SK-N-SH (cell line): ENCODE data around the gene ASXL2. TPM values are rescaled to one million over a fixed set of nuclear protein-coding genes. Genes with fewer than 3 reads are reported as not detected.
A peak's percentile ranks its signal among the peaks of the same experiment; 100 is the strongest.

Experiments used
- CTCF ChIA-PET: fragments of 300-600, 350-600 bp; formaldehyde crosslinking; extraction: SDS; loops from one replicate; lab custom pipeline; 2021; lab: Yijun Ruan, JAX
- POLR2A ChIA-PET: fragments of 350-600 bp; sonication (Branson Sonifier 250); formaldehyde crosslinking; extraction: SDS; loops from one replicate; lab custom pipeline; 2020; ENCODE audit warnings: antibody characterized with exemption, inconsistent platforms; lab: Yijun Ruan, JAX
- DNase-seq: peaks from one replicate; pipeline ENCODE4 v3.0.0; 2012
- H2AFZ ChIP-seq: fragments of 200-600 bp; sonication (generic); 2 replicates; pipeline ENCODE4 v1.8.1; 2016; ENCODE audit warnings: antibody characterized with exemption, mild to moderate bottlenecking, low read depth
- H3F3A ChIP-seq: fragments of 200-600 bp; sonication (generic); replicated peaks from 2 replicates; pipeline ENCODE3; 2016; ENCODE audit warnings: antibody characterized with exemption, mild to moderate bottlenecking; ENCODE audit not compliant: insufficient read depth
- H3K27ac ChIP-seq, 2 experiments: fragments of 200-500 bp in 1 of 2; fragments of 200-600 bp in 1 of 2; sonication (Bioruptor generic) in 1 of 2; sonication (generic), shearing (Covaris generic) in 1 of 2; 2 replicates each; pipeline versions ENCODE4 v1.5.1 to v1.6.1; 2014 to 2016; ENCODE audit warnings: low read depth in 2 of 2, inconsistent platforms in 1 of 2, low read length in 1 of 2, mild to moderate bottlenecking in 1 of 2, mixed read lengths in 1 of 2
- H3K27me3 ChIP-seq: fragments of 200-600 bp; sonication (generic), shearing (Covaris generic); 2 replicates; pipeline ENCODE4 v1.6.1; 2016; ENCODE audit warnings: mixed run types; ENCODE audit not compliant: insufficient read depth
- H3K36me3 ChIP-seq, 2 experiments: fragments of 200-500 bp in 1 of 2; fragments of 200-600 bp in 1 of 2; sonication (Bioruptor generic) in 1 of 2; sonication (generic) in 1 of 2; replicated peaks in 1 of 2; 2 replicates each; pipeline versions ENCODE3 to v1.5.1; 2014 to 2016; ENCODE audit warnings: low read length in 1 of 2, mild to moderate bottlenecking in 1 of 2; ENCODE audit not compliant: insufficient read depth in 2 of 2, control insufficient read depth in 1 of 2
- H3K4me1 ChIP-seq, 2 experiments: fragments of 200-500 bp in 1 of 2; fragments of 200-600 bp in 1 of 2; sonication (Bioruptor generic) in 1 of 2; sonication (generic), shearing (Covaris generic) in 1 of 2; 2 replicates each; pipeline versions ENCODE4 v1.5.1 to v1.6.1; 2014 to 2016; ENCODE audit warnings: low read depth in 1 of 2, low read length in 1 of 2, mixed run types in 1 of 2; ENCODE audit not compliant: insufficient read depth in 2 of 2, control insufficient read depth in 1 of 2
- H3K4me2 ChIP-seq: fragments of 200-600 bp; sonication (generic), shearing (Covaris generic); 2 replicates; pipeline ENCODE4 v1.6.1; 2017; ENCODE audit warnings: mixed run types
- H3K4me3 ChIP-seq, 2 experiments: fragments of 200-500 bp in 1 of 2; fragments of 200-600 bp in 1 of 2; sonication (Bioruptor generic) in 1 of 2; sonication (generic), shearing (Covaris generic) in 1 of 2; 2 replicates each; pipeline versions ENCODE4 v1.5.1 to v1.8.1; 2014 to 2016; ENCODE audit warnings: low read depth in 2 of 2, inconsistent platforms in 1 of 2, low read length in 1 of 2, mild to moderate bottlenecking in 1 of 2, mixed read lengths in 1 of 2, moderate library complexity in 1 of 2
- H3K79me2 ChIP-seq: fragments of 200-600 bp; sonication (generic); 2 replicates; pipeline ENCODE4 v1.8.1; 2017; ENCODE audit warnings: mild to moderate bottlenecking; ENCODE audit not compliant: insufficient read depth
- H3K9ac ChIP-seq: fragments of 200-600 bp; sonication (generic); 2 replicates; pipeline ENCODE4 v1.6.1; 2017; ENCODE audit warnings: mixed run types
- H3K9me2 ChIP-seq: fragments of 200-600 bp; sonication (generic); 2 replicates; pipeline ENCODE4 v1.6.1; 2017; ENCODE audit warnings: mixed run types
- H3K9me3 ChIP-seq: fragments of 200-600 bp; sonication (generic); 2 replicates; pipeline ENCODE4 v1.6.1; 2017; ENCODE audit warnings: mixed run types, mild to moderate bottlenecking, moderate library complexity
- H4K20me1 ChIP-seq: fragments of 200-600 bp; sonication (generic); 2 replicates; pipeline ENCODE4 v1.6.1; 2017; ENCODE audit warnings: mild to moderate bottlenecking, mixed run types; ENCODE audit not compliant: insufficient read depth
- CHD2 ChIP-seq: fragments of 150-350 bp; IDR thresholded peaks from 2 replicates; pipeline ENCODE4 v1.6.1; 2018; ENCODE audit warnings: low read length; ENCODE audit not compliant: partially characterized antibody
- EZH2phosphoT487 ChIP-seq: fragments of 200-600 bp; sonication (generic); IDR thresholded peaks from 2 replicates; pipeline ENCODE4 v1.6.1; 2017; ENCODE audit warnings: low read depth, mixed run types, mild to moderate bottlenecking, antibody characterized with exemption, moderate library complexity, borderline replicate concordance
- FOSL2 ChIP-seq: IDR thresholded peaks from 2 replicates; pipeline ENCODE4 v1.4.0; 2012; ENCODE audit warnings: low read depth, mild to moderate bottlenecking, moderate library complexity, borderline replicate concordance
- MEF2A ChIP-seq: IDR thresholded peaks from 2 replicates; pipeline ENCODE4 v1.4.0; 2012; ENCODE audit warnings: low read depth, borderline replicate concordance
- POLR2AphosphoS5 ChIP-seq: IDR thresholded peaks from 2 replicates; pipeline ENCODE4 v1.6.1; 2012; ENCODE audit warnings: low read depth, low read length
- RCOR1 ChIP-seq: fragments of 150-350 bp; IDR thresholded peaks from 2 replicates; pipeline ENCODE4 v1.6.1; 2017; ENCODE audit warnings: antibody characterized with exemption, low read length
- RXRA ChIP-seq: IDR thresholded peaks from 2 replicates; pipeline ENCODE4 v1.4.0; 2012; ENCODE audit warnings: low read depth, mild to moderate bottlenecking, borderline replicate concordance
- SIN3A ChIP-seq: IDR thresholded peaks from 2 replicates; pipeline ENCODE4 v1.6.1; 2012; ENCODE audit warnings: low read depth, mild to moderate bottlenecking, low read length, moderate library complexity, borderline replicate concordance
- SMC3 ChIP-seq: IDR thresholded peaks from 2 replicates; pipeline ENCODE4 v1.6.1; 2012; ENCODE audit warnings: low read depth, low read length, improper control_type of control experiment
- TCF12 ChIP-seq: IDR thresholded peaks from 2 replicates; pipeline ENCODE4 v1.4.0; 2012
- USF2 ChIP-seq: fragments of 150-350 bp; IDR thresholded peaks from 2 replicates; pipeline ENCODE4 v1.6.1; 2017; ENCODE audit warnings: antibody characterized with exemption, low read length, low read depth, borderline replicate concordance
- ZBTB33 ChIP-seq: IDR thresholded peaks from 2 replicates; pipeline ENCODE4 v1.4.0; 2012; ENCODE audit warnings: low read depth, borderline replicate concordance
- WGBS: methylation state at CpG from one replicate; pipeline ENCODE4 v1.1.6; 2017; ENCODE audit warnings: low lambda C conversion rate; 5-methylcytosine and 5-hydroxymethylcytosine counted together
- polyA plus RNA-seq, 3 experiments: library from polyadenylated mRNA; depleted of rRNA; stranded (reverse); fragments of >200 nt; gene quantifications; 2 replicates each; pipeline ENCODE4 v1.2.3, GENCODE V29; 2012

The ASXL2 gene
- polyA plus RNA-seq, 1 of the 3 experiments (the other 2 are of a cell fraction): 4.8 TPM

GRCh38 chr2:25894135-25894830 lies 16.0 kb upstream of the ASXL2 start:
- H3K4me2 ChIP-seq: no peak overlapping the region
- H3K9me3 ChIP-seq: no peaks in the 10 kb centered on the region
- no peak for TF ChIP-seq EZH2phosphoT487
- no peak for TF ChIP-seq RXRA
- TF ChIP-seq MEF2A: no peak
- TF ChIP-seq ZBTB33: no peak
- no peak for TF ChIP-seq SMC3
- ChIA-PET CTCF (interaction anchor here (0.5 to 1.0 kb wide), 3 partner anchors 14 to 369 kb away, joined by 3 to 4 read pairs (median 3); no protein-coding TSS in a partner anchor), POLR2A (interaction anchor here (1.2 kb wide), 1 partner anchor 16 kb away, joined by 5 read pairs; the partner anchor contains the start of gene ASXL2)
- H3K9ac ChIP-seq: no peak overlapping the region
- H3F3A ChIP-seq: no peaks in the 10 kb centered on the region
- H3K27me3 ChIP-seq: no peaks in the 10 kb centered on the region
- H3K27ac ChIP-seq: no peak overlapping the region
- H2AFZ ChIP-seq: no peak overlapping the region
- peak; percentile 47 for DNase-seq
- no peak overlapping the region for H3K4me3 ChIP-seq
- no peaks in the 10 kb centered on the region for H4K20me1 ChIP-seq
- H3K4me1 ChIP-seq: peaks cover 0 to 4% of the 10 kb centered on the region in 2 experiments; a peak in 1 of 4 replicates
- H3K36me3 ChIP-seq: no peaks in the 10 kb centered on the region
- H3K9me2 ChIP-seq: no peaks in the 10 kb centered on the region
- H3K79me2 ChIP-seq: no peaks in the 10 kb centered on the region
- WGBS: 71% methylated on average over 8 of the region's 8 CpGs

GRCh38 chr2:25891672-25892071 lies 13.4 kb upstream of the ASXL2 start:
- H3K27ac ChIP-seq: no peak overlapping the region
- H3K4me3 ChIP-seq: no peak overlapping the region
- no peaks in the 10 kb centered on the region for H3K9me3 ChIP-seq
- POLR2A ChIA-PET: no interaction called here
- H3F3A ChIP-seq: no peaks in the 10 kb centered on the region
- DNase-seq: no peak
- no peaks in the 10 kb centered on the region for H3K36me3 ChIP-seq
- WGBS: 66% methylated on average over 5 of the region's 5 CpGs
- TF ChIP-seq CHD2: no peak
- TF ChIP-seq, all 33 proteins: peak for 0
- no peaks in the 10 kb centered on the region for H3K27me3 ChIP-seq
- H3K4me1 ChIP-seq: peaks cover 0 to 4% of the 10 kb centered on the region in 2 experiments; a peak in 1 of 4 replicates
- H3K9ac ChIP-seq: no peak overlapping the region
- CTCF ChIA-PET: interaction anchor here (1.7 kb wide), 1 partner anchor 40 kb away, joined by 10 read pairs; no protein-coding TSS in a partner anchor
- no peak overlapping the region for H2AFZ ChIP-seq
- H4K20me1 ChIP-seq: no peaks in the 10 kb centered on the region
- no peak overlapping the region for H3K4me2 ChIP-seq
- H3K9me2 ChIP-seq: no peaks in the 10 kb centered on the region
- H3K79me2 ChIP-seq: no peaks in the 10 kb centered on the region

GRCh38 chr2:25887624-25888242 lies 9.4 kb upstream of the ASXL2 start:
- no peak for DNase-seq
- ChIA-PET CTCF (interaction anchor here (0.7 to 2.4 kb wide), 4 partner anchors 8 to 36 kb away, joined by 3 to 8 read pairs (median 4); partner anchors contain the start of gene ASXL2), POLR2A (no interaction called here)
- TF ChIP-seq FOSL2 (no peak), SIN3A (no peak), RCOR1 (no peak), USF2 (no peak), POLR2AphosphoS5 (no peak), CHD2 (no peak), TCF12 (no peak)
- Histone ChIP-seq H3K9me2 (no peaks in the 10 kb centered on the region), H3K4me3 (no peak overlapping the region), H3K27ac (no peak overlapping the region), H3K9me3 (no peaks in the 10 kb centered on the region), H4K20me1 (no peaks in the 10 kb centered on the region), H2AFZ (no peak overlapping the region), H3K27me3 (no peaks in the 10 kb centered on the region), H3F3A (no peaks in the 10 kb centered on the region), H3K36me3 (no peaks in the 10 kb centered on the region), H3K4me1 (no peaks in the 10 kb centered on the region), H3K9ac (no peak overlapping the region), H3K79me2 (no peaks in the 10 kb centered on the region), H3K4me2 (no peak overlapping the region)
- WGBS: 86% methylated on average over 5 of the region's 5 CpGs
